ENCODE data around the gene HSPB1. TPM values are rescaled to one million over a fixed set of nuclear protein-coding genes. Genes with fewer than 3 reads are reported as not detected.

The HSPB1 gene
- total RNA-seq, 6 experiments from 2014 or later: 1,016 to 1,211 (median 1,126) TPM

- peaks cover 4% of the 10 kb centered on the region; the same call in 1 of the 2 replicates for H3K4me1 Mint-ChIP-seq (ENCODE audit: low read depth)
- peaks cover 60% of the 10 kb centered on the region for H3K27me3 Mint-ChIP-seq (ENCODE audit: insufficient read depth)
- H3K36me3 Mint-ChIP-seq (ENCODE audit: low read depth): no peaks in the 10 kb centered on the region
- DNase-seq: no peak
- no peak for TF ChIP-seq CTCF (IDR thresholded peaks at IDR 0.05)
- no peak overlapping the region for H3K4me3 Mint-ChIP-seq
- H3K9me3 Mint-ChIP-seq: no peaks in the 10 kb centered on the region
- H3K27ac Mint-ChIP-seq: no peak overlapping the region
Measured at GRCh38 chr7:76273503-76273902, 29.0 kb upstream of the HSPB1 start.

- DNase-seq: peak; percentile 9
- H3K4me1 Mint-ChIP-seq (ENCODE audit: low read depth): peaks cover 8% of the 10 kb centered on the region
- no peaks in the 10 kb centered on the region for H3K9me3 Mint-ChIP-seq
- no peak overlapping the region for H3K27ac Mint-ChIP-seq
- no peak for TF ChIP-seq CTCF (IDR thresholded peaks at IDR 0.05)
- H3K27me3 Mint-ChIP-seq (ENCODE audit: insufficient read depth): peaks cover 51% of the 10 kb centered on the region
- H3K4me3 Mint-ChIP-seq: no peak overlapping the region
- no peaks in the 10 kb centered on the region for H3K36me3 Mint-ChIP-seq (ENCODE audit: low read depth)
Measured at GRCh38 chr7:76278540-76278939, 23.9 kb upstream of the HSPB1 start.

DNA sequence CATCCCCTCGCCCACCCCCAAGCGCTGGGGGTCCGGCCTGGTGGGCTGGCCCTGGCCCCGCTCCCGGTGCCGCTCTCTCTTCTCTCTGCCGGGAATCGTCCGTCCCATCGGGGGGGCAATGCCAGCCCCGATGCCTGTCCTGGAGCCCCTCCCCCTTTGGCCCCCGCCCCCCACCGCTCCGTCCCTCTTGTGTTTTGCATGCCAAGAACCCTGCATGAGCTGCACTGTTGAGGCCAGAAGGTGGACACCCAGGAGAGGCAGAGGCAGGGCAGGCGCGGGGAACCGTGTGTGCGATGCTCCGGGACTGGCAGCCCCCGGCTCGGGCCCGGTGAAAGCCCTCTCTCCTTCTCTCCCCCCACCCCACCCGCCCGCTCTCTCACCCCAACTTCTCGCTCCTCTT is 22.1 kb upstream of the HSPB1 start:
- H3K27me3 Mint-ChIP-seq (ENCODE audit: insufficient read depth): peaks cover 45% of the 10 kb centered on the region
- no peaks in the 10 kb centered on the region for H3K36me3 Mint-ChIP-seq (ENCODE audit: low read depth)
- peak overlapping the region; percentile 65; the same call in 1 of the 2 replicates for H3K4me3 Mint-ChIP-seq
- no peak for DNase-seq
- peaks cover 8% of the 10 kb centered on the region for H3K4me1 Mint-ChIP-seq (ENCODE audit: low read depth)
- TF ChIP-seq CTCF (IDR thresholded peaks at IDR 0.05): no peak
- H3K9me3 Mint-ChIP-seq: no peaks in the 10 kb centered on the region
- H3K27ac Mint-ChIP-seq: no peak overlapping the region

DNA sequence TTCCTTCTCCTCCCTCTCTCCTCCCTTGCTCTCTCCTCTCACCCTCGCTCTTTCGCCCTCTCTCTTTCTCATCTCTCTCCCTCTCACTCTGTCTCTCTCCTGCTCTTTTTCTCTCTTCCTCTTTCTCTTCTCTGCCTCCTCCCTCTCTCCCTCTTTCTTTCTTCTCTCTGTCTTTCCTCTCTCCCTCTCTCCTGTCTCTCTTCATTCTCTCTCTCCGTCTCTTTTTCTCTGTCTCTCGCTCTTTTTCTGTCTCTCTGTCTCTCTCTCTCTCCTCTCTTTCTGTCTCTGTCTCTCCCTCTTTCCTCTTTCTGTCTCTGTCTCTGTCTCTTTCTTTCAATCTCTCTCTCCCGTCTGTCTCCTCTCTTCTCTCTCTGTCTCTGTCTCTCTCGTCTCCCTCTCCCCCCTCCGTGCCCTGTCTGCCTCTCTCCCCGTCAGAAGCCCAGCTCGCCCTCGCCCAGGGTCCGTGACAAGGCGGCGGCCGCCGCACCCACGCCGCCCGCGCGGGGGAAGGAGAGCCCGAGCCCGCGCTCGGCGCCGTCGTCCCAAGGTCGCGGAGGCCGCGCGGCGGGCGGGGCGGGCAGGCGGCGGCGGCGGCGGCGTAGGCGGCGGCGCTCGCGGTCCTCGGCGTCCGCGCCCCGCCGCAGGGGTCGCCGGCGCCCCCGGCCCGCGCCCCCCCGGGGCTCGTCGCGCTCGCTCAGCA is 21.3 kb upstream of the HSPB1 start:
- H3K4me3 Mint-ChIP-seq: peak overlapping the region; percentile 65
- peaks cover 40% of the 10 kb centered on the region for H3K27me3 Mint-ChIP-seq (ENCODE audit: insufficient read depth)
- no peak overlapping the region for H3K27ac Mint-ChIP-seq
- H3K9me3 Mint-ChIP-seq: no peaks in the 10 kb centered on the region
- no peak for DNase-seq
- no peak for TF ChIP-seq CTCF (IDR thresholded peaks at IDR 0.05)
- no peaks in the 10 kb centered on the region for H3K36me3 Mint-ChIP-seq (ENCODE audit: low read depth)
- H3K4me1 Mint-ChIP-seq (ENCODE audit: low read depth): peaks cover 8% of the 10 kb centered on the region

GRCh38 chr7:76281706-76282343 is 20.6 kb upstream of the HSPB1 start:
- TF ChIP-seq CTCF (IDR thresholded peaks at IDR 0.05): no peak
- H3K27me3 Mint-ChIP-seq (ENCODE audit: insufficient read depth): peaks cover 38% of the 10 kb centered on the region
- no peaks in the 10 kb centered on the region for H3K36me3 Mint-ChIP-seq (ENCODE audit: low read depth)
- no peak for DNase-seq
- H3K27ac Mint-ChIP-seq: no peak overlapping the region
- H3K4me3 Mint-ChIP-seq: peak overlapping the region; percentile 20; the same call in 1 of the 2 replicates
- peaks cover 8% of the 10 kb centered on the region for H3K4me1 Mint-ChIP-seq (ENCODE audit: low read depth)
- H3K9me3 Mint-ChIP-seq: no peaks in the 10 kb centered on the region

Data from HFFc6 (cell line).